GM21423 (cell line): ENCODE results near the gene TGFBR1.

Experiments
- ATAC-seq: cut with Tn5 transposase; IDR thresholded peaks from one replicate; pipeline ENCODE4 v1.9.1; 2021; ENCODE audit warnings: mild to moderate bottlenecking, moderate library complexity; ENCODE audit not compliant: unreplicated experiment

Gene TGFBR1

GRCh38 chr9:99104459-99105151 lies at the start of gene TGFBR1:
TGFBR1 (plus strand) TSS chr9:99105113; CDS start chr9:99105206, 93 bp downstream.
- ATAC-seq: peak; percentile 84

GRCh38 chr9:99055384-99055783 lies 49.5 kb upstream of the TGFBR1 start:
- ATAC-seq: no peak

GRCh38 chr9:99056186-99056585 lies 48.7 kb upstream of the TGFBR1 start:
- no peak for ATAC-seq

GRCh38 chr9:99056886-99057664 lies 47.8 kb upstream of the TGFBR1 start:
- no peak for ATAC-seq

- peak; percentile 70 for ATAC-seq
Measured at GRCh38 chr9:99057665-99058625, 47.0 kb upstream of the TGFBR1 start.

- peak; percentile 69 for ATAC-seq
Measured at GRCh38 chr9:99058964-99059921, 45.7 kb upstream of the TGFBR1 start.

GRCh38 chr9:99060621-99061020 lies 44.3 kb upstream of the TGFBR1 start:
- no peak for ATAC-seq

GRCh38 chr9:99062549-99062948 lies 42.4 kb upstream of the TGFBR1 start:
- ATAC-seq: no peak

GRCh38 chr9:99063522-99063921 lies 41.4 kb upstream of the TGFBR1 start:
- ATAC-seq: no peak

- no peak for ATAC-seq
Measured at GRCh38 chr9:99066571-99066970, 38.3 kb upstream of the TGFBR1 start.

GRCh38 chr9:99069075-99069474 lies 35.8 kb upstream of the TGFBR1 start:
- ATAC-seq: no peak

- no peak for ATAC-seq
Measured at GRCh38 chr9:99069546-99069945, 35.4 kb upstream of the TGFBR1 start.

GRCh38 chr9:99070681-99071080 lies 34.2 kb upstream of the TGFBR1 start:
- no peak for ATAC-seq

GRCh38 chr9:99071313-99072039 lies 33.4 kb upstream of the TGFBR1 start:
- no peak for ATAC-seq

GRCh38 chr9:99072040-99072394 lies 32.9 kb upstream of the TGFBR1 start:
- no peak for ATAC-seq

- ATAC-seq: no peak
Measured at GRCh38 chr9:99073347-99073746, 31.6 kb upstream of the TGFBR1 start.

- ATAC-seq: no peak
Measured at GRCh38 chr9:99073985-99074901, 30.7 kb upstream of the TGFBR1 start.

GRCh38 chr9:99074902-99075245 lies 30.0 kb upstream of the TGFBR1 start:
- no peak for ATAC-seq
